LoVo (cell line): ENCODE data around the gene CEBPZOS.

Experiments
- DNase-seq: peaks from one replicate; pipeline ENCODE4 v3.0.0-alpha.2; 2016; ENCODE audit warnings: low spot score

The CEBPZOS gene

DNA sequence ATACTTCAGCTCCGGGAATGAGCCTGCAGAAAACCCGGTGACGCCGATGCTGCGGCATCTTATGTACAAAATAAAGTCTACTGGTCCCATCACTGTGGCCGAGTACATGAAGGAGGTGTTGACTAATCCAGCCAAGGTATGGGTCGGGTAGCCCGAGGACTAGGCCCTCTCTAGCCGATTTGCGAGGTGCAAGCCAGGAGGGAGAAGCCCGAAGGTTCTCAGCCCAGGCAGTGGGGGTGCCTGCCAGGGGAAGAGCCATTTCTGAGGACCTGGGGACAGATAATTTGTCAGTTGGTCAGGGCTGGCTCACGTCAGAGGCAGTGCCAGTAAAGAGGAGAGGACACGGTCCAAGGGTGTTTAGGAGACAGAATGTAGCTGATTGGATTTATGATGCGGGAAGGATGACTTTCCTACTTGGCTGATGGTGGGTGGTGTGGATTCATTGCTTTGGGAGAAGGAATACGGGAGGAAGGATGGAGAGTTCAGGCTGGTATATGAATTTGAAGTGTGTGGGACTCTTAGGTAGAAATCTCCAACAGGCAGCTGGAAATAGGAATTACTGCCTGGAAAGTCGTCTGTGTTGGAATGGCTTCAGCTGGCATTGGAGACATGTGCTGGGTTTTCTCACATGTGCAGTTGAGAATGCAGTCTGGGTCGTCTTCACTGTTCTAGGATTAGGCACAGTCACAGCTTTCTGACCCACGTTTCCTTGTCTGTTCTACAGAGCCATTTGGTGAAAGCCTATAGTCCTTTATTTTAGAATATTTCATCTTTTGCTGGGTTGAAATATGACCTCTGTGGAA is 36.0 kb downstream of the CEBPZOS start:
- DNase-seq: peak; percentile 6

DNA sequence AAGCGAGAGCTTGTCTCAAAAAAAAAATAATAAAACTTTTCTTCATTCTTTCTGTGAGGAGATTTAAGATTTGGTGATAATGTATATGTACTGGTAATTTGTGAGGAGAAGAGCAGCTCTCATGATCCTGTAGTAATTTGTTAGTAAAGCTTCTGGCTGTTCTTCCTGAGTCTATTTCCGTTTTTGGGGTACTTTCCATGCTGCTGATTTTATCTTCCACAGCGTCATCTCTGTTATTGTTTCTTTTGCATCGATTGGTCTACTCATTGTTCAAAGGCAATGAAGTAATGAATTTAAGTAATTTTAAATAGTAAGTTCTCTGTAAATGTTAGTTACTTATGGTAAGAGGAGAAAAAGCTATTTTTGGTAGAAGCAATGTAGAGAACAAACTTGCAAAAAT is 47.1 kb downstream of the CEBPZOS start:
- DNase-seq: no peak

DNA sequence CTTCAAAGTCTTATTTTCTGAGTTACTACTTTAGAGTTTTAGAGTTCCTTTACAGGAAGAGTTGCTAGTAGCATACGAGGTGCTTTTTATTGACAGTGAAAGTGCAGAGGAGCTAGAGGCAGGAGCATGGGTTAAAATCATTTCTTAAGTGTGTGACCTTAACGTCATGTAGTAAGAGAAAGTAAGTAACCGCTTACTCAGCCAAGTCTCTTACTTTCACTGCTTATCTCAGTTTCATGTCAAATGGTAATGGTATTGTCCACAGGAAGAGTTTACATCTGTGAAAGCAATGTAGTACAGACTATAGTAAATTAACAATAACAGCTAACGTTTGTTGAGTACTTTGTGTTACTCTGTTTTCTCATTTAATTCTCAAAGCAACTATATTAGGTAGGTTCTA is 47.7 kb downstream of the CEBPZOS start:
- DNase-seq: no peak

DNA sequence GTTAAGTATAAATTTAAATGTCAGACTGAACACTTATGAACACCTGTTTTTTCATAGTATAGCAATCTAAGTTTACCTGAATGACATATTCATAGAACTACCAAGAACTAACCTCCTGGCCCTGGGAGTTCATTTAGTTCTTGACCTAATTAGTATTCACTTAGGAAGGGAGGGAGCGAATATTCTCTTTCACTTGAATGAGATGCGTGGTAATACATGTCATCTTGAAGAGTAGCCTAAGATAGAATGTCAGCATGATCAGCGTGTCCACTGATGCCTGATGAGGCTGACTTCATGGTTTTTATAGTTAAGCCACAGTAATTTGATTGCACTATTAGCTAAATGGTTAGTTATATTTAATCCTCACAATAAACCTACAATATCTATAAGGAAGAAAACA is 48.5 kb downstream of the CEBPZOS start:
- DNase-seq: no peak

DNA sequence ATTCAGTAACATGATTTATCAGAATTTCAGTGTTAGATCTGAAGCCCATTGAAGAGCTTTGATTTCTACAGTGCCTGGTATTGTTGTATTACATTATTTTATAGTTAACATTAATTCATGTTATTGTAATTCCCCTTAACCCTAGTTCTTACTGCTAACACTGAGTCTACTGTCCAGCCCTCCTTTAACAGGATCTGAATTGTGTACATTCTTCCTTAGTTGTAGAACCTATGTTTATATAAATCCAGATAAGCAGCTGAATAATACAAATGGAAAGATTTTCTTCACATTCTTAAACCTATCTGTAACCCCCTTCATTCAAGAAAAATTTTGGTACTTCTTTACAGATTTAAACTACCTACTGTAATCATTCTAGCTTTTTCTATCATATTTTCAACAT is 49.9 kb downstream of the CEBPZOS start:
- DNase-seq: no peak

DNA sequence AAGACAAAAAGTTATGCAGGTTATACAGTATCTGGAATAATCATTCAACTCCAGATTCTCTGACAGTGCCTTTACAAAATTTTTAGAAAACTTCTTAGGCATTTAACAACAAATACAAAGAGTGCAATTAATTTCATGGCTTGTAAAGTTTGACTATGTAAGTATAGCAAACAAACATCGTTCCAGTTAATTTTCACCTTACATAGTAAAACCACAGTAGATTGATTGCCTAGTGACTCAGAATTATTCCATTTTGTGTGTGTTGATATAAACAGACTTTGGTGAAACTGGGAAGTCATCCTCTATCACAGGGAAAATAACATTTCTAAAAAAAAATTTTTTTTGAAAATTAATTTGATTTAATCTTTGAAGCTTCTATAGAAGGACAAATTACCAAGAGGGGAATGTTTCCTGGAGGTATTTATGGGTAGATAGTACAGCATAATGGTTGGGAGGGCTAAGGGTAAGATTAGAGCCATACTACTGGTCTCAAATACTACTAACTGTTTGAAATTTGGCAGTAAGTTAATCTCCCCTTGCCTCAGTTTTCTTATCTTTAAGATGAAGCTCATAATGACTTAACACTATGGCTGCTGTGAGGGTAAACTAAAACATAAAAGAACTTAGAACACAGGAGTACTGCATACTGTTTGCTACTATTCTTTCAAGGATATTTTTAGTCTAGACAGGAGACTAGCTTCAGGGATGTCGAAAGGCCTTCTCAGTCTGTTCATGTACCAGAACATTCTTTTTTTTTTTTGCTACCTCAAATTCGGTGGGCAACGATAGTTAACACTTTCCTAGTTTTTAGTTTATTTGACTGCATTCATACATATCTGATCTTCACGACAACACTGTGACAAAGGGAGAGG is 54.8 kb downstream of the CEBPZOS start:
- no peak for DNase-seq
